Epithelial cell of proximal tubule (primary cell): ENCODE results near the gene POU2AF2. TPM values are rescaled to one million over a fixed set of nuclear protein-coding genes. Genes with fewer than 3 reads are reported as not detected.
"Not testable (repeated sequence)": the region's sequence is repeated elsewhere in the genome, so short reads cannot be mapped to it uniquely, and the experiment has no call there.

Experiments
- DNase-seq: peaks from one replicate; pipeline ENCODE4 v3.0.0-alpha.2; 2011; ENCODE audit warnings: low read depth
- H3K4me3 ChIP-seq: 2 replicates; pipeline ENCODE4 v1.5.1; 2011; ENCODE audit warnings: low read depth, mild to moderate bottlenecking, low read length
- total RNA-seq: library from RNA; depleted of rRNA; stranded (reverse); fragments of >200 nt; gene quantifications from 2 replicates; pipeline ENCODE4 v1.2.3, GENCODE V29; 2015
- TF ChIP-seq, protein P1 (sequence below): conservative IDR thresholded peaks from 2 replicates; pipeline ENCODE4 v1.5.1; 2012; ENCODE audit warnings: low read depth, mild to moderate bottlenecking, low read length

POU2AF2 gene
- total RNA-seq, 1 donor from 2014 or later: not detected

DNA sequence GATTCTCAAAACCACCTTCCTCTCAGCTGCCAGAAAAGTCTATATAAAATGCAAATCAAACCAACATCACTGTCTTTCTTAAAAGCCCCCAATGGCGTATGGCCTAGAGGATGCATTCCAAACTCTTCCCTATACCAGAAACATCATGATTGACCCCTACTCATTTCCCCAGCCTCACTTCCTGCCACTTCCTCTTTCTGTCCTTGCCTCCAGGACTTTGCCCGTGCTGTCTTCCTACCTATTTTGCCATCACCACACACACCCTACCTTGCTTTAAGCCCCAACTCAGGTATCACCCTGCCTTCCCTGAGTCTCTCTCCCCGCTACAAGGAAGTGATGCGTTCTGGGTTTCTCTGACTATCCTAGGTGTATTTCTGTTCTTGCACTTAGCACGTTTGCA lies 8.1 kb downstream of the POU2AF2 start:
- TF ChIP-seq, protein P1, sequence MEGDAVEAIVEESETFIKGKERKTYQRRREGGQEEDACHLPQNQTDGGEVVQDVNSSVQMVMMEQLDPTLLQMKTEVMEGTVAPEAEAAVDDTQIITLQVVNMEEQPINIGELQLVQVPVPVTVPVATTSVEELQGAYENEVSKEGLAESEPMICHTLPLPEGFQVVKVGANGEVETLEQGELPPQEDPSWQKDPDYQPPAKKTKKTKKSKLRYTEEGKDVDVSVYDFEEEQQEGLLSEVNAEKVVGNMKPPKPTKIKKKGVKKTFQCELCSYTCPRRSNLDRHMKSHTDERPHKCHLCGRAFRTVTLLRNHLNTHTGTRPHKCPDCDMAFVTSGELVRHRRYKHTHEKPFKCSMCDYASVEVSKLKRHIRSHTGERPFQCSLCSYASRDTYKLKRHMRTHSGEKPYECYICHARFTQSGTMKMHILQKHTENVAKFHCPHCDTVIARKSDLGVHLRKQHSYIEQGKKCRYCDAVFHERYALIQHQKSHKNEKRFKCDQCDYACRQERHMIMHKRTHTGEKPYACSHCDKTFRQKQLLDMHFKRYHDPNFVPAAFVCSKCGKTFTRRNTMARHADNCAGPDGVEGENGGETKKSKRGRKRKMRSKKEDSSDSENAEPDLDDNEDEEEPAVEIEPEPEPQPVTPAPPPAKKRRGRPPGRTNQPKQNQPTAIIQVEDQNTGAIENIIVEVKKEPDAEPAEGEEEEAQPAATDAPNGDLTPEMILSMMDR: no peak
- H3K4me3 ChIP-seq: no peak overlapping the region
- no peak for DNase-seq

DNA sequence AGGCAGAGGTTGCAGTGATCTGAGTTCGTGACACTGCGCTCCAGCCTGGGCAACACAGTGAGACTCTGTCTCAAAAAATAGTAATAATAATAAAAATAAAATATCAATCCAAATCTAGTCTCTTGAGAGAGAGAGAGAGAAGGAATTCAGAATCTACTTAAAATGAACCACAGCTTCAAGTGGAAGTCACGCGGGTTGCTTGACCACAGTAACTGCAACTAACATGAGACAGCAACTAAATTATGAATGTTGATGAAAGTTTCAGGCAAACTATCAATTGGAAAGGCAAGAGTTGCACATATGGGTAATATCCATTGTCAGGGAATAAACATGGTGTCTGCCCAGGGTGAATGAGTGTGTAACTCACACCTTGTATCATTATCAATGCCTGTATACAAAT lies 12.5 kb downstream of the POU2AF2 start:
- DNase-seq: no peak
- H3K4me3 ChIP-seq: no peak overlapping the region
- TF ChIP-seq, protein P1: no peak

DNA sequence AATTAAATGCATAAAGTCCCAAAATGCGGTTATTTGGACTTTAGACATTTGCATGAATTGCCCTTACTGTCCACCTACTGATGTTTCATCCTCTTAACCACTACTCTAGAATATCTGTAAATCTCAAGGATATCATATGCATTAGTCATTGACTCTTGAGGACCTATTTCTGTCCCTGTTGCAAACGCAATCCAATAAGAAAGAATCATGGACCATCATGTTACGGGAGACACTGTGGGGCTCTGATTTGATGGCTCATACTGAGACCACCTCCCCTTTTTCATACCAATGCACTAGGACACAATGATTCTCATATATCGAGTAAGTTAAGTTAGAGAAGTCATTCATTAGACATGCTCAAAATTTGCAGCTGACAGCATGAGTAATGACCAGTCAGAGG lies 14.4 kb downstream of the POU2AF2 start:
- TF ChIP-seq, protein P1: no peak
- DNase-seq: no peak
- H3K4me3 ChIP-seq: no peak overlapping the region

DNA sequence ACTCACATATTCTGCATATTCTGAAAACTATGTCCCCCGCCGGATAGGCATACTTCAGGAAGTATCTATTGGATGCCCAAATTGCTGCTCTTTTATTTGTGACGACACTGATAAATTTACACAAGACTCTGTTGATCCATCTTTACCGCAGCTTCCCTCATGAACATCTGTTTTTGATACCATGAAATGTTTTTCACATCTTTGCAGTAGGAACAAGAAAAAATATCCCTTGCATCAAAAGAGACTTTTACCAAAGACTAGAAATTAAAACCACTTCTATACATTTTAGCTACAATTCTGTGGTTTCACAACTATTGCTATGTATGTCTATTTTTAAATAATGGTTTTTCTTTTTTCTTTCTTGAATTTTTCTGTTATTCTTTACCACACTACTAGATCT lies 15.3 kb downstream of the POU2AF2 start:
- no peak for DNase-seq
- TF ChIP-seq, protein P1: no peak
- no peak overlapping the region for H3K4me3 ChIP-seq

DNA sequence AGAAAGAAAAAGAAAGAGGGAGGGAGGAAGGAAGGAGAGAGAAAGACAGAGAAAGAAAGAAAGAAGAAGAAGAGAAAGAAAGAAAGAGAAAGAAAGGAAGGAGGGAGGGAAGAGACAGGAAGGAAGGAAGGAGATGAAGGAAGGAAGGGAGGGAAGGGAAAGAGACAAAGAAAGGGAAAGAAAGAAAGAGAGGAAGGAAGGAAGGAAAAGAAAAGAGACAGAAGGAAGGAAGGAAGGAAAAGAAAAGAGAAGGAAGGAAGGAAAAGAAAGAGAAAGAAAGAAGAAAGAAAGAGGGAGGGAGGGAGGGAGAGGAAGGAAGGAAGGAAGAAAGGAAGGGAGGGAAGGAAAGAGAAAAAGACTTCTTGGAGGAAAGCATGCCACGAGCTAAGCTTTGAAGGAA lies 19.1 kb downstream of the POU2AF2 start:
- no peak for DNase-seq
- no peak overlapping the region for H3K4me3 ChIP-seq
- TF ChIP-seq, protein P1: no peak

DNA sequence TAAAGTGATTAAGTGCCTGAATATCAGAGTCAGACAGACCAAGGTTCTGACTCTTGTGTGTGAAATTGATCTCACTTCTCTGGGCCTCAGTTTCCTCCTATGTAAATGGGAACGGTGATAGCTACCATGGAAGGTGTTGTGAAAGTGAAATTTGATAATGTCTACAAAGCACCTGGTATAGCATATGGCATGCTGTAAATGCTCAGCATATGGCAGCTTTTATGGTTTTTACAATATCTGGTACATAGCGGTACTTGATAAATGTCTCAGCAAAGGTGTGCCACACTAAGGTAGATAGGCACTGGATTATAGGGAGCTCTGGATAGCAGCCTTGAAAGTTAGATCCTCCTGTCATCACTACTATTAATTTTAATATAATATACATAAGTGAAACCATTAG lies 19.9 kb downstream of the POU2AF2 start:
- no peak for DNase-seq
- TF ChIP-seq, protein P1: no peak

DNA sequence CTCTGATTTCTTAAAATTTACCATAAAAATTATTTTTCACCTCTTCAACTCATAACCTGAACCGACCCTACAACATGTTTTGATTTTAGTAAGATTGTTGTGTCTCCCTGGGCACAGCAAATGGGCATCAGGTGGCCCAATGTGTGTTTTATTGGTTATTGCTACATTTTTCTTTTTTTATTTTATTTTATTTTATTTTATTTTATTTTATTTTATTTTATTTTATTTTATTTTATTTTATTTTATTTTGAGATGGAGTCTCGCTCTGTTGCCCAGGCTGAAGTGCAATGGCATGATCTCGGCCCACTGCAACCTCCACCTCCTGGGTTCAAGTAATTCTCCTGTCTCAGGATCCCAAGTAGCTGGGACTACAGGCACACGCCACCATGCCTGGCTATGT lies 22.8 kb downstream of the POU2AF2 start:
- H3K4me3 ChIP-seq, DNase-seq: not testable (repeated sequence)

More for the DNA sequence above, 19.9 kb downstream of the POU2AF2 start:
- no peak overlapping the region for H3K4me3 ChIP-seq
